ENCODE data around the gene ROBO1.

ROBO1 gene

GRCh38 chr3:78703944-78704343, 1063.9 kb downstream of the ROBO1 start:
- no peak for TF ChIP-seq CTBP1 (IDR thresholded peaks at IDR 0.05; ENCODE audit: borderline replicate concordance)
- no peak for TF ChIP-seq SUZ12 (IDR thresholded peaks at IDR 0.05)
- no peak for TF ChIP-seq BHLHE40 (IDR thresholded peaks at IDR 0.05; ENCODE audit: borderline replicate concordance)
- TF ChIP-seq ARNT (IDR thresholded peaks at IDR 0.05): no peak
- TF ChIP-seq ZNF384 (IDR thresholded peaks at IDR 0.05): no peak
- no peak for TF ChIP-seq FOXK2 (IDR thresholded peaks at IDR 0.05)
- no peak for TF ChIP-seq NFRKB (IDR thresholded peaks at IDR 0.05)
- TF ChIP-seq LEF1 (IDR thresholded peaks at IDR 0.05; ENCODE audit: borderline replicate concordance): no peak
- no peak for TF ChIP-seq HDGF (IDR thresholded peaks at IDR 0.05; ENCODE audit: borderline replicate concordance)
- TF ChIP-seq TARDBP (IDR thresholded peaks at IDR 0.05): no peak
- no peak for TF ChIP-seq FOXM1 (IDR thresholded peaks at IDR 0.05; ENCODE audit: borderline replicate concordance)
- TF ChIP-seq FOXA1 (IDR thresholded peaks at IDR 0.05): no peak
- TF ChIP-seq ELF4 (IDR thresholded peaks at IDR 0.05): no peak
- no peak for TF ChIP-seq SP1 (IDR thresholded peaks at IDR 0.05)
- TF ChIP-seq PKNOX1 (IDR thresholded peaks at IDR 0.05): no peak
- TF ChIP-seq L3MBTL2 (conservative IDR thresholded peaks at IDR 0.05): no peak
- ChIA-PET POLR2A (no interaction called here), CTCF (interaction anchor here (0.6 kb wide), 1 partner anchor 10 kb away, joined by 3 read pairs; no protein-coding TSS in a partner anchor)
- DNase-seq (ENCODE audit: extremely low spot score): no peak

GRCh38 chr3:78701537-78701936, 1066.3 kb downstream of the ROBO1 start:
- ChIA-PET CTCF (no interaction called here), POLR2A (no interaction called here)
- DNase-seq (ENCODE audit: extremely low spot score): no peak
- TF ChIP-seq NFRKB (IDR thresholded peaks at IDR 0.05): no peak
- TF ChIP-seq FOXK2 (IDR thresholded peaks at IDR 0.05): no peak
- TF ChIP-seq L3MBTL2 (conservative IDR thresholded peaks at IDR 0.05): no peak
- TF ChIP-seq PKNOX1 (IDR thresholded peaks at IDR 0.05): no peak
- TF ChIP-seq TARDBP (IDR thresholded peaks at IDR 0.05): no peak
- no peak for TF ChIP-seq ARNT (IDR thresholded peaks at IDR 0.05)
- TF ChIP-seq ELF4 (IDR thresholded peaks at IDR 0.05): no peak
- TF ChIP-seq SP1 (IDR thresholded peaks at IDR 0.05): no peak
- TF ChIP-seq BHLHE40 (IDR thresholded peaks at IDR 0.05; ENCODE audit: borderline replicate concordance): no peak

GRCh38 chr3:78698431-78698830, 1069.4 kb downstream of the ROBO1 start:
- ChIA-PET CTCF (interaction anchor here (0.5 kb wide), 1 partner anchor 807 kb away, joined by 3 read pairs; no protein-coding TSS in a partner anchor), POLR2A (no interaction called here)
- no peak for DNase-seq (ENCODE audit: extremely low spot score)
- TF ChIP-seq NFRKB (IDR thresholded peaks at IDR 0.05): no peak
- no peak for TF ChIP-seq ZNF384 (IDR thresholded peaks at IDR 0.05)
- no peak for TF ChIP-seq SUZ12 (IDR thresholded peaks at IDR 0.05)
- no peak for TF ChIP-seq FOXK2 (IDR thresholded peaks at IDR 0.05)
- no peak for TF ChIP-seq ELF4 (IDR thresholded peaks at IDR 0.05)
- TF ChIP-seq PKNOX1 (IDR thresholded peaks at IDR 0.05): no peak
- no peak for TF ChIP-seq HDGF (IDR thresholded peaks at IDR 0.05; ENCODE audit: borderline replicate concordance)
- no peak for TF ChIP-seq TARDBP (IDR thresholded peaks at IDR 0.05)
- TF ChIP-seq SP1 (IDR thresholded peaks at IDR 0.05): no peak
- no peak for TF ChIP-seq BHLHE40 (IDR thresholded peaks at IDR 0.05; ENCODE audit: borderline replicate concordance)
- TF ChIP-seq LEF1 (IDR thresholded peaks at IDR 0.05; ENCODE audit: borderline replicate concordance): no peak
- no peak for TF ChIP-seq ARNT (IDR thresholded peaks at IDR 0.05)
- no peak for TF ChIP-seq L3MBTL2 (conservative IDR thresholded peaks at IDR 0.05)
- TF ChIP-seq FOXM1 (IDR thresholded peaks at IDR 0.05; ENCODE audit: borderline replicate concordance): no peak
- no peak for TF ChIP-seq FOXA1 (IDR thresholded peaks at IDR 0.05)
- TF ChIP-seq CTBP1 (IDR thresholded peaks at IDR 0.05; ENCODE audit: borderline replicate concordance): no peak

- POLR2A ChIA-PET: no interaction called here
Measured at GRCh38 chr3:78697426-78697825, 1070.4 kb downstream of the ROBO1 start.

GRCh38 chr3:78690766-78691165, 1077.0 kb downstream of the ROBO1 start:
- ChIA-PET POLR2A (no interaction called here), CTCF (interaction anchor here (0.6 kb wide), 1 partner anchor 283 kb away, joined by 3 read pairs; no protein-coding TSS in a partner anchor)
- DNase-seq (ENCODE audit: extremely low spot score): no peak
- TF ChIP-seq SP1 (IDR thresholded peaks at IDR 0.05) (no peak), L3MBTL2 (conservative IDR thresholded peaks at IDR 0.05) (no peak), SUZ12 (IDR thresholded peaks at IDR 0.05) (no peak), BHLHE40 (IDR thresholded peaks at IDR 0.05; ENCODE audit: borderline replicate concordance) (no peak), ELF4 (IDR thresholded peaks at IDR 0.05) (no peak), PKNOX1 (IDR thresholded peaks at IDR 0.05) (no peak), FOXK2 (IDR thresholded peaks at IDR 0.05) (no peak), LEF1 (IDR thresholded peaks at IDR 0.05; ENCODE audit: borderline replicate concordance) (no peak), FOXM1 (IDR thresholded peaks at IDR 0.05; ENCODE audit: borderline replicate concordance) (no peak), CTBP1 (IDR thresholded peaks at IDR 0.05; ENCODE audit: borderline replicate concordance) (no peak), NFRKB (IDR thresholded peaks at IDR 0.05) (no peak), HDGF (IDR thresholded peaks at IDR 0.05; ENCODE audit: borderline replicate concordance) (no peak), FOXA1 (IDR thresholded peaks at IDR 0.05) (no peak), ARNT (IDR thresholded peaks at IDR 0.05) (no peak)

More at GRCh38 chr3:78697426-78697825, 1070.4 kb downstream of the ROBO1 start:
- TF ChIP-seq FOXA1 (IDR thresholded peaks at IDR 0.05): no peak
- TF ChIP-seq FOXK2 (IDR thresholded peaks at IDR 0.05): no peak
- TF ChIP-seq L3MBTL2 (conservative IDR thresholded peaks at IDR 0.05): no peak
- DNase-seq (ENCODE audit: extremely low spot score): no peak
- CTCF ChIA-PET: no interaction called here

GRCh38 chr3:78689378-78689777, 1078.4 kb downstream of the ROBO1 start:
- no peak for DNase-seq (ENCODE audit: extremely low spot score)
- POLR2A ChIA-PET: no interaction called here
- TF ChIP-seq CTBP1 (IDR thresholded peaks at IDR 0.05; ENCODE audit: borderline replicate concordance) (no peak), ELF4 (IDR thresholded peaks at IDR 0.05) (no peak), ZNF384 (IDR thresholded peaks at IDR 0.05) (no peak)
- CTCF ChIA-PET: no interaction called here
